GM21825 (cell line): ENCODE results near the gene DONSON.
A peak's percentile ranks its signal among the peaks of the same experiment; 100 is the strongest.

Source experiments
- ATAC-seq: cut with Tn5 transposase; IDR thresholded peaks from one replicate; pipeline ENCODE4 v1.9.1; 2021; ENCODE audit warnings: mild to moderate bottlenecking, moderate library complexity; ENCODE audit not compliant: unreplicated experiment

The DONSON gene

GRCh38 chr21:33562389-33562788 is 26.1 kb downstream of the DONSON start:
- ATAC-seq = no peak

GRCh38 chr21:33561373-33561772 is 27.1 kb downstream of the DONSON start:
- no peak for ATAC-seq

GRCh38 chr21:33560965-33561364 is 27.5 kb downstream of the DONSON start:
- ATAC-seq = no peak

GRCh38 chr21:33559813-33560212 is 28.7 kb downstream of the DONSON start:
- no peak for ATAC-seq

- no peak for ATAC-seq
Measured at GRCh38 chr21:33558777-33559421, 29.6 kb downstream of the DONSON start.

GRCh38 chr21:33557447-33557846 is 31.0 kb downstream of the DONSON start:
- no peak for ATAC-seq

GRCh38 chr21:33554982-33555344 is 33.5 kb downstream of the DONSON start:
- ATAC-seq = no peak

GRCh38 chr21:33554236-33554981 is 34.1 kb downstream of the DONSON start:
- no peak for ATAC-seq

- ATAC-seq = no peak
Measured at GRCh38 chr21:33552999-33553598, 35.4 kb downstream of the DONSON start.

GRCh38 chr21:33552093-33552998 is 36.1 kb downstream of the DONSON start:
- ATAC-seq = no peak

GRCh38 chr21:33551664-33552063 is 36.8 kb downstream of the DONSON start:
- no peak for ATAC-seq

GRCh38 chr21:33550772-33551660 is 37.5 kb downstream of the DONSON start:
- no peak for ATAC-seq

GRCh38 chr21:33549848-33550771 is 38.4 kb downstream of the DONSON start:
- no peak for ATAC-seq

- no peak for ATAC-seq
Measured at GRCh38 chr21:33546086-33546485, 42.4 kb downstream of the DONSON start.

- no peak for ATAC-seq
Measured at GRCh38 chr21:33544451-33545195, 43.9 kb downstream of the DONSON start.

- ATAC-seq = peak; percentile 26
Measured at GRCh38 chr21:33543505-33544129, 44.9 kb downstream of the DONSON start.

- ATAC-seq = peak; percentile 92
Measured at GRCh38 chr21:33542640-33543504, 45.6 kb downstream of the DONSON start, which contains the start of gene SON. Gene SON (plus strand): TSS chr21:33543038. CDS start chr21:33543093, 55 bp downstream.
